NCI-H524 (cell line): Measurements from ENCODE around the gene ANK3.

Source experiments
- DNase-seq, 2 experiments: peaks; one replicate each; lab custom pipeline; 2025; lab: John Stamatoyannopoulos, UW

The ANK3 gene

DNA sequence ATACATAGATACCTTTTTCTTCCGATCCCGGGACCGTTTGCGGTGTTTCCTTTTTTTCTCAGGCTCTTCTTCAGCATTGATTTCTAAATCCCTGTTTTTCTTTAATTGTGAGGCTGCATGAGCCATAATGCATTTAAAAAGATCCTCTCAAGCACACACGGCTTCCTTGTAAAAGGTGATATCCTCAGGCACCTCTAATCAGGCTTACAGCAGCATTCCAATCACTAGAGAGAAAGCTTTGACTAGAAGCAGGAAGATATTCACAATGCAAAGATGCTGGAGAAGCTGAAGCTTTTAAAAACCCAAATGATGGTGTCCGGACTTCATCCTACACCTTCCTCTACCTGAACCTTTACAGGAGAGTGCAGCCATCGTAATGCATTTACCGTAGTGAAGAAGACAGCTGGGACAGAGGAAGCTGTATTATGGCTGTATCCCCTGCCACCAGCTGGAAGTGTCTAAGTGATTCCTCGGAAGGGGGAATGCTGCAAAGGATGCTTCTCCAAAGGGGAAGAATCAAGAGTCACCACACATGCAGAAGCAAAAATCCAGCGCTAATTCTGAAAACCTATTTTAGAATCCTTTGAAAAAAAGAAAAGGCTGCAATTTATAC lies at the start of gene ANK3:
Gene ANK3, minus strand, starts transcription at position 463 of the 613 bp plus-strand sequence. Its CDS starts 337 bp downstream, at position 126.
- peak; percentile 32 to 67 for DNase-seq

- DNase-seq: peak; percentile 4 to 46
These were observed 44.9 kb upstream of the ANK3 start for GRCh38 chr10:60434418-60435046.

- DNase-seq: peak in 1 of 2 experiments; percentile 0
These were observed 44.0 kb upstream of the ANK3 start for GRCh38 chr10:60433684-60434083.

GRCh38 chr10:60430836-60431597 lies 41.3 kb upstream of the ANK3 start:
- no peak for DNase-seq

DNA sequence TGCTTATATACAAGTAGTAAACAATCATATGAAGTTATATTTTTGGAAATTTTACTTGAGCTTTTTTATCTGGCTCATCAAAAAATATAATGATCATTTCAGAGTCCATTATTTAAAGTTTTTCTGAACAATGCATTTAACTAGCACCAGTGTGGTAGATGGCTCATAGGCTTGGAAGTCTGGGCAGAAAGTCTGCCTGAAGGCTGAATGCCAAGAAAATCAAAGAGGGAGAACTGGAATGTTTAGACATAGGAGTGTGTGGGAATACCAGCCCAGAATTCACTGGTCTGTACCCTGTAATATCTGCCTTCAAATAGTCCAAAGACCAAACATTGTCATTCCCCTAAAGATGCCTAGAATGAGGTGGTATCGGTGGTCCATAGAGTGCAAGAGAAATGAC lies 40.3 kb upstream of the ANK3 start:
- no peak for DNase-seq

GRCh38 chr10:60429084-60429849 lies 39.6 kb upstream of the ANK3 start:
- no peak for DNase-seq

GRCh38 chr10:60428387-60428737 lies 38.7 kb upstream of the ANK3 start:
- no peak for DNase-seq

- DNase-seq: no peak
These were observed 38.2 kb upstream of the ANK3 start for GRCh38 chr10:60427709-60428386.

DNA sequence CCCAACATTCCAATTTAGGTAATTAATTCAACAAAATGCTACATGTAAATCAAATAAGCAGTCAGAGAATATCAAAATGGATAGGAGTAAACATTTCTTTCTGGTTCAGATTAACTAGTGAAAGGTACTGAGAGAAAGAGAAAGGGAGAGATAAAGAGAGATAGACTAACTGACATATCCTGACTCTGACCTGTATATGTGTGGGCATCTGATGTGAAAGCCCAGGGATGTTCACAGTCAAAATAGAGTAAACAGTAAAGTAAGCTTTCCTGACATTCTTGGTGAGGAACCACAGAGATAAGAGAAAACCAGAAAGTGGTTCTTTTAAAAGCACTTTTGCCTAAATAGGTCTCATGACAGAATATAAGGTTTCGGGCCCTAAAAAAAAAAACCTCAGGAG lies 37.5 kb upstream of the ANK3 start:
- no peak for DNase-seq

DNA sequence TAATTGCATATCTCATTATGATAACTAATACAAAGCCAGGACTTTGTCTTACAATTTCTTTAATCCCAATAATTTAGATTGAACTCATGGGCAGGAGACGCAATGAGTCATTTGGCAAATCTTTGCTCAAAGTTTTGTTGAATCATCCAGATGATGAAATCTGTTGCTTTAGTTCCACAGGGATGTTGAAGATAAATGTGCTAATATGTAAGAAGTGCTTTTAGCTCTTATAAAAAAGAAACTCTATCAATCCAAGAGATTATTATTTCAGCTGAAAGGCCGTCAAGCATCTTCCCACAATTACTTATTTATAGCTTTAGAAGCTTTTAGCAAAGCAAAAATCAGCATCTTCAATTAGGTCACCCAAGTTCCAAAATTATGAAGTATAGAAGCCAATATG lies 36.8 kb upstream of the ANK3 start:
- no peak for DNase-seq

- peak in 1 of 2 experiments; percentile 2 for DNase-seq
These were observed 35.9 kb upstream of the ANK3 start for GRCh38 chr10:60425392-60426110.

DNA sequence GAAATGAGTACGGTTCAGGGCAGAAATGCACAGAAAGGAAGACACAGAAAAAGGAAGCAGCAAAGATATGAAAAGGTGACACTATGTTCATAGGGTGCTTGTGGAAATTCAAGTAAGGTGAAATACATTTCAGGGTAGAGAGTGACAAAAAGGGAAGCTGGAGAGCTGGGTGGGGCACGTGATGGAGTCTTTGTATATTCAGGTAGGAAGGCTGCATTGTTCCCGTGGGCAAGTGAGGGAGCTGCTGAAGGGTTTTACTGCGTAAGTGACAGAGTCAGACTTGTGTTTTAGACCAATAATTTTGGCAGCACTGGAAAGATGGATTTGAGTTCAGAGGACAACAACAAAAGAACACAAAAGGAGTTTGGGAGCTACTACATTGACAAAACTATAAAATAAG lies 35.3 kb upstream of the ANK3 start:
- no peak for DNase-seq

DNA sequence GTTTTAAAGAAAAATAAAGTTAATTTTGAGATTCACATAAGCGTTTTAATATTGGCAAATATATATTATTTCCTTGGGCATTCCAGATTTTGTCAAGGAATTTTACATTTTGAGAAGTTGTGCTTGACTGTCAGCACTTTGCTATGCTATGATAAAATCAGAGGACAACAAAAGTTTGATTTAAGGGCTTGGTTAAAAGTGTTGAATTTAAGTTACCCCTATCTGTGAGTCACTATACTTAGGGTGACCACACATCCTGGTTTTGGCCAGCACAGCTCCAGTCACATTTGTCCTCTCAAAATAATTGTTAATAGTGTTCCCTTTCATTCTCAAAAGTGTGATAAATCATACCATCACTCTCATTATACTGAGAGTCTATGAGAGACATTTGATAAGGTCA lies 34.2 kb upstream of the ANK3 start:
- DNase-seq: no peak

GRCh38 chr10:60422809-60423208 lies 33.1 kb upstream of the ANK3 start:
- DNase-seq: no peak

DNA sequence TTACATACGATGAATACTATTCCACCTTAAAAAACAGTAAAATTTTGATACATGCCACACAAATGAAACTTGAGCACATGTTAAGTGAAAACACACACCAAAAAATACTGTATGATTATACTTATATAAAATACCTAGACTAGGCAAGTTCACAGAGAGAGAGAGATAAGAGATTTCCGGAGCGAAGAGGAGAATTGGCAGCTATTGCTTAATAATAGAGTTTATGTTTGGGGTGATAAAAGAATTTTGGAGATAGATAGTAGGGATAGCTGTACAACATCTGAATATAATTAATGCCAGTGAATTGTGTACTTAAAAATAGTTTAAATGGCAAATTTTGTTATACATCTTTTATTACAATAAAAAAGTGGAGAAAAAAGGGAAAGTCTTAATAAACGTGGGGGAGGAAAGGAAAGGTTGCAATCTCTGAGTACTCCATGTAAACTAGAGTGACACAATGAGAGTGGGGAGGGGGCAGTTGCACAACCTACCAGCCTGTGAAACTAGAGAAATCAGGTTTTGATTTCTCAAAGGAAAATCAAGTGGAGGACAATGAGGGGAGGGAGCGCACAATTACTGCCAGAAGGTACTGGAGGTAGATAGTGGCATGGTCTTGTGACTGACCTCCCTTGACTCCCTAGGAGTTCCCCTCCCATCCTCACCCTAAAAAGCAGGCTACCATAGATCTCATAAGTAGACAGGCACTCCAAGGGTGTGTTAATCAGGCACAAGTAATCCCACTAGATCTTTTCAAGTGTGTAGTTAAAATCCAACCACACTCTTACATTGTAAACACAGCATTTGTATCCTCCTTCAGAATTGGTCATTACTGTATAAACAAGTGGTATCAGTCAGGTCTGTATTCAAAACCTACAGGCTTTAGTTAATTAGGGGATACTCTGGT lies 31.6 kb upstream of the ANK3 start:
- DNase-seq: peak; percentile 42 to 69

GRCh38 chr10:60419249-60419648 lies 29.6 kb upstream of the ANK3 start:
- no peak for DNase-seq

- no peak for DNase-seq
These were observed 28.2 kb upstream of the ANK3 start for GRCh38 chr10:60417901-60418300.

DNA sequence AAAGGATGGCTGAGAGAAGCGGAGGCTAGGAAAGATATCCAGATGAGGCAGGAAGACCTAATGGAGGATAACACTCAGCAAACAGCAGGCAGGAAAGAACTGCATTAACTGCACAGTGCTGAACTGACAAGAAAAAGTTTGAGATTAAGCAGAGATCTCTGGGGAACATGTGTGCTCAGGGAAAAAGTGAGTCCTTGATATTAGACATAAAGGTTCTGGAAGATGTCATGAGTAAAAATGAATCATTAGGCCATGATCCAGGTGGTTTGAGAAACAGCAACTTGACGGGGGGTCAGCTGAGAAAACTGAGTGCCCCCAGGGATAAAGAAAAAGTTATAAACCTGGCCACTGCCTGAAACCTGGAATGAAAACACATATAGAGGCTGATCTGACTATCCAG lies 27.3 kb upstream of the ANK3 start:
- no peak for DNase-seq

DNA sequence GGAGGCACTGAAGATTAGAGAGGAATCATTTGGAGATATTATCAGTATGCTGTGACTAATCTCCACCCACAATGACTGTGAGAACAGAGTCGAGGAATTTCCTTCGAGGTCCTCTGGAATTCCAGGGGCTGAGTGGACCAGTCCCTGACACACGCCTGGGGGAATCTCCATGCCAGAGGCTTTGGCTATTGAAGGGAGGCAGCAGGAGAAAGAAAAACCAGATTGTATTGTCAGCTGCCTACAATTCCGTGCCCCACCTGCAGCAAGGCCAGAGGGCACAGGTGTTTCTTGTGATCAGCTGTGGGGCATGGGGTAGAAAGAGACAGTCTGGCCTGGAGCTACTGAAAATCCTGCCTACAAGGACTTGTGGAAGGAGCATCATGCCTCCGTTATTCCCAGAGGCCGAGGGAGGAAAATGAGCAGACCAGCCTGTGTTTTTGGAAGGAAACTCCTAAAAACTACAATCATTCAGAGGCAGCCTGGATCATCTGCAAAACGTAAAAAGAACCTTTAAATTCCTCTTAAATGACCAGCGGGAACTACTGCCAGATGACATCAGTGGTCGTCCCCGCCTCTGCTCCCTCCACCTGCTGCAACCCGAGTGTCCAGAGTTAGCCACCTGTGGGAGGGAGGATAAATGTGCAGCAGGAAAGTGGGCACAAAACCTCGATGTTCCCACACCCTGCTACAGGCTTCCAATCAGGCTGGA lies 25.4 kb upstream of the ANK3 start:
- DNase-seq: peak in 1 of 2 experiments; percentile 5

GRCh38 chr10:60414111-60414510 lies 24.4 kb upstream of the ANK3 start:
- DNase-seq: no peak
